ENCODE measurements around the gene TUBA1C. TPM values are rescaled to one million over a fixed set of nuclear protein-coding genes. Genes with fewer than 3 reads are reported as not detected.

TUBA1C gene
- total RNA-seq, 1 experiment from 2014 or later = 1,376 TPM

DNA sequence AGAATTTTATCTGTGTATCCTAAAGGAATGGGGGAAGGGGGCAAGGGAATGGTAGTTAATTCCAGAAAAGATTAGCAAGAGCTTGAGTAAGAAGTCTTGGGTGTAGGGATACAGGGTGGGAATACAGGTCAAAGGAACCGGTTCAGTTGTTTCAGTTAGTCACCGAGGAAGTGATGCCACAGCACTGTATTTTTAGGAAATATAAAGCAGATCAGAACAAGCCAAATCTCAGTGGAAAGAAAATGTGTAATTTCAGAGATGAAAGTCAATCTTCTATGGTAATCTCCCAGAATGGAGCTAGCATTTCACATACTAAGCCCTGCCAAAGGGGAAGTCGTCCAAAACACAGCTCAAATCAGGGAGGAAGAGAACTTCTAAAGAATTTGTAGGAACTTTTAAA is 4.7 kb upstream of the TUBA1C start:
- H3K9me3 ChIP-seq (ENCODE audit: low read length) = no peaks in the 10 kb centered on the region
- DNase-seq (peak; percentile 80), ATAC-seq (peak; percentile 32)
- peaks cover 39% of the 10 kb centered on the region for H3K4me1 ChIP-seq (ENCODE audit: insufficient read depth, low read length)
- no peaks in the 10 kb centered on the region for H3F3A ChIP-seq (ENCODE audit: low read length, unreplicated experiment)
- no peaks in the 10 kb centered on the region for H3K36me3 ChIP-seq (ENCODE audit: low read depth, low read length)
- peak overlapping the region; percentile 20 for H3K4me3 ChIP-seq (ENCODE audit: low read length)
- CTCF ChIA-PET = interaction anchor here (0.9 to 1.3 kb wide), 2 partner anchors 25 to 128 kb away, joined by 3 to 10 read pairs; no protein-coding TSS in a partner anchor
- H2AFZ ChIP-seq (ENCODE audit: low read length) = no peak overlapping the region
- no peaks in the 10 kb centered on the region for H3K9me2 ChIP-seq (replicated peaks; ENCODE audit: low read length)
- H3K9ac ChIP-seq (ENCODE audit: low read length) = peak overlapping the region; percentile 18
- intact Hi-C loops (cut with micrococcal nuclease) = no loop called here
- no peaks in the 10 kb centered on the region for H4K20me1 ChIP-seq (ENCODE audit: low read length)
- TF ChIP-seq, protein P1, sequence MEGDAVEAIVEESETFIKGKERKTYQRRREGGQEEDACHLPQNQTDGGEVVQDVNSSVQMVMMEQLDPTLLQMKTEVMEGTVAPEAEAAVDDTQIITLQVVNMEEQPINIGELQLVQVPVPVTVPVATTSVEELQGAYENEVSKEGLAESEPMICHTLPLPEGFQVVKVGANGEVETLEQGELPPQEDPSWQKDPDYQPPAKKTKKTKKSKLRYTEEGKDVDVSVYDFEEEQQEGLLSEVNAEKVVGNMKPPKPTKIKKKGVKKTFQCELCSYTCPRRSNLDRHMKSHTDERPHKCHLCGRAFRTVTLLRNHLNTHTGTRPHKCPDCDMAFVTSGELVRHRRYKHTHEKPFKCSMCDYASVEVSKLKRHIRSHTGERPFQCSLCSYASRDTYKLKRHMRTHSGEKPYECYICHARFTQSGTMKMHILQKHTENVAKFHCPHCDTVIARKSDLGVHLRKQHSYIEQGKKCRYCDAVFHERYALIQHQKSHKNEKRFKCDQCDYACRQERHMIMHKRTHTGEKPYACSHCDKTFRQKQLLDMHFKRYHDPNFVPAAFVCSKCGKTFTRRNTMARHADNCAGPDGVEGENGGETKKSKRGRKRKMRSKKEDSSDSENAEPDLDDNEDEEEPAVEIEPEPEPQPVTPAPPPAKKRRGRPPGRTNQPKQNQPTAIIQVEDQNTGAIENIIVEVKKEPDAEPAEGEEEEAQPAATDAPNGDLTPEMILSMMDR (conservative IDR thresholded peaks at IDR 0.05; ENCODE audit: low read depth, low read length) = no peak
- no peak for TF ChIP-seq EZH2phosphoT487 (IDR thresholded peaks at IDR 0.05; ENCODE audit: borderline replicate concordance, low read length)
- TF ChIP-seq EZH2 (IDR thresholded peaks at IDR 0.05; ENCODE audit: low read length, unreplicated experiment) = no peak
- H3K27ac ChIP-seq (ENCODE audit: low read length) = peak overlapping the region; percentile 68
- POLR2A ChIA-PET (ENCODE audit: unreplicated experiment) = interaction anchor here (0.6 kb wide), 1 partner anchor 317 kb away, joined by 3 read pairs; no protein-coding TSS in a partner anchor
- no TSS peak for BruUV-seq (replicated peaks)
- H3K27me3 ChIP-seq (ENCODE audit: low read length) = no peaks in the 10 kb centered on the region
- H3K79me2 ChIP-seq (ENCODE audit: low read length) = peaks cover 36% of the 10 kb centered on the region
- H3K4me2 ChIP-seq (ENCODE audit: low read length) = peak overlapping the region; percentile 60

DNA sequence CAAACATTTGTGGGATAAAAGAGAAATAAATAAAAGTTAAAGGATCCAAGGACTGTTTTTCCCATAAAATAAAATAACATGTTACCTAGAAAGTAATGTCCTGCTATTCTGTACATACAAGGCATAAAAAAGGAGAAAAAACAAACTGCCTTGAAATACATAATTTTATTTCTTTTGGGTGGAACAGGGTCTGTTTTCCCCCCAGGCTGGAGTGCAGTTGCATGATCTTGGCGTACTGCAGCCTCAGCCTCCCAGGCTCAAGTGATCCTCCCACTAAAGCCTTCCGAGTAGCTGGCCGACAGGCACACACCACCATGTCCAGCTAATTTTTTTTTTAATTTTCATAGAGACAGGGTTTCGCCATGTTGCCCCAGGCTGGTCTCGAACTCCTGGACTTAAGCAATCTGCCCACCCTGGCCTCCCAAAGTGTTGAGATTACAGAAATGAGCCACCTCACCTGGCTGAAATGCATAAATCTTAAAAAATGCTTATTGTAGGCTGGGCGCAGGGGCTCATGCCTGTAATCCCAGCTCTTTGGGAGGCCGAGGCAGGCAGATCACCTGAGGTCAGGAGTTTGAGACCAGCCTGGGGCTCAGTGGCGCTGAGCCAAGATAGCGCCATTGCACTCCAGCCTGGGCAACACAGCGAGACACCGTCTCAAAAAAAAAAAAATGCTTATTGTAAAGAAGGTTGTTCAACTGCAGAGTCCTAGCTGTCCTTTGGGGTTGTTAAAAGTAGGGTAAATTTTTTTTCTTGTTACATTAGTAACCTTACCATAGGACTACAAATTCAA is 4.1 kb upstream of the TUBA1C start:
- Histone ChIP-seq H3F3A (ENCODE audit: low read length, unreplicated experiment) (peaks cover 4% of the 10 kb centered on the region), H3K9ac (ENCODE audit: low read length) (peak overlapping the region; percentile 18), H2AFZ (ENCODE audit: low read length) (no peak overlapping the region), H3K36me3 (ENCODE audit: low read depth, low read length) (peaks cover 4% of the 10 kb centered on the region), H3K4me3 (ENCODE audit: low read length) (peak overlapping the region; percentile 20), H3K27me3 (ENCODE audit: low read length) (no peaks in the 10 kb centered on the region), H3K27ac (ENCODE audit: low read length) (peak overlapping the region; percentile 68), H3K79me2 (ENCODE audit: low read length) (peaks cover 42% of the 10 kb centered on the region), H4K20me1 (ENCODE audit: low read length) (peaks cover 4% of the 10 kb centered on the region), H3K9me3 (ENCODE audit: low read length) (no peaks in the 10 kb centered on the region), H3K4me1 (ENCODE audit: insufficient read depth, low read length) (peaks cover 39% of the 10 kb centered on the region), H3K9me2 (replicated peaks; ENCODE audit: low read length) (no peaks in the 10 kb centered on the region), H3K4me2 (ENCODE audit: low read length) (peak overlapping the region; percentile 60)
- TF ChIP-seq EZH2phosphoT487 (IDR thresholded peaks at IDR 0.05; ENCODE audit: borderline replicate concordance, low read length) (no peak), EZH2 (IDR thresholded peaks at IDR 0.05; ENCODE audit: low read length, unreplicated experiment) (no peak)
- TF ChIP-seq, protein P1 (conservative IDR thresholded peaks at IDR 0.05; ENCODE audit: low read depth, low read length) = no peak
- ChIA-PET POLR2A (ENCODE audit: unreplicated experiment) (interaction anchor here (0.6 kb wide), 1 partner anchor 316 kb away, joined by 3 read pairs; no protein-coding TSS in a partner anchor), CTCF (interaction anchor here (0.9 to 1.3 kb wide), 2 partner anchors 26 to 129 kb away, joined by 3 to 10 read pairs; no protein-coding TSS in a partner anchor)
- no TSS peak for BruUV-seq (replicated peaks)
- ATAC-seq (no peak), DNase-seq (no peak)
- intact Hi-C loops (cut with micrococcal nuclease) = no loop called here

DNA sequence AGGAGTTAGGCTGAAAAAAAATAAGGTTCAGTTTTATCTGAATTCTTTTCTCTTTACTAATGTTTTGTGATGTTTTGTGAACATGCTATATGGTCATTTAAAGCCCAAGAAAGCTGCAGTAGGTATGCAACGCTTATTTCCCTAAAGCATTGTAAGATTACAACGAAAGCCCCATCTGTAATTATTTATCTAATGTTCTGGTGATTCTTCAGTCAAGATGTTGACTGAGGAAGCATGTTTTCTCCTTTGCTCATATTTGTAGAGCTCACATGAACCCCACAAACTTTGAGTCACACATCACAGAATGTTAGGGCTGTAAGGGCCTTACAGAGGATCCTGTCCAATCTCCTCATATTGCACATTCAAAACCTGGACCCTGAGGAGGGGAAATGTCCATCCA is 3.2 kb upstream of the TUBA1C start:
- ATAC-seq = no peak
- ChIA-PET POLR2A (ENCODE audit: unreplicated experiment) (no interaction called here), CTCF (no interaction called here)
- Histone ChIP-seq H3K27me3 (ENCODE audit: low read length) (no peaks in the 10 kb centered on the region), H3K9me2 (replicated peaks; ENCODE audit: low read length) (no peaks in the 10 kb centered on the region), H4K20me1 (ENCODE audit: low read length) (peaks cover 13% of the 10 kb centered on the region), H2AFZ (ENCODE audit: low read length) (no peak overlapping the region), H3F3A (ENCODE audit: low read length, unreplicated experiment) (peaks cover 5% of the 10 kb centered on the region), H3K9me3 (ENCODE audit: low read length) (no peaks in the 10 kb centered on the region), H3K4me3 (ENCODE audit: low read length) (no peak overlapping the region), H3K4me2 (ENCODE audit: low read length) (no peak overlapping the region), H3K4me1 (ENCODE audit: insufficient read depth, low read length) (peaks cover 39% of the 10 kb centered on the region), H3K9ac (ENCODE audit: low read length) (no peak overlapping the region), H3K36me3 (ENCODE audit: low read depth, low read length) (peaks cover 12% of the 10 kb centered on the region), H3K27ac (ENCODE audit: low read length) (peak overlapping the region; percentile 68; the same call in 1 of the 2 replicates), H3K79me2 (ENCODE audit: low read length) (peaks cover 52% of the 10 kb centered on the region)
- BruUV-seq (replicated peaks) = no TSS peak
- no peak for DNase-seq
- TF ChIP-seq, protein P1 (conservative IDR thresholded peaks at IDR 0.05; ENCODE audit: low read depth, low read length) = no peak
- no peak for TF ChIP-seq EZH2phosphoT487 (IDR thresholded peaks at IDR 0.05; ENCODE audit: borderline replicate concordance, low read length)
- no peak for TF ChIP-seq EZH2 (IDR thresholded peaks at IDR 0.05; ENCODE audit: low read length, unreplicated experiment)
- intact Hi-C loops (cut with micrococcal nuclease) = no loop called here
